ENCODE measurements around the gene TIGD3.

The TIGD3 gene

GRCh38 chr11:65321828-65322485 lies 32.6 kb upstream of the TIGD3 start:
- CTCF ChIA-PET = interaction anchor here (13.7 to 34.5 kb wide), 2 partner anchors 7 to 38 kb away, joined by 359 to 1993 read pairs; partner anchors contain the start of genes DPF2 and POLA2

DNA sequence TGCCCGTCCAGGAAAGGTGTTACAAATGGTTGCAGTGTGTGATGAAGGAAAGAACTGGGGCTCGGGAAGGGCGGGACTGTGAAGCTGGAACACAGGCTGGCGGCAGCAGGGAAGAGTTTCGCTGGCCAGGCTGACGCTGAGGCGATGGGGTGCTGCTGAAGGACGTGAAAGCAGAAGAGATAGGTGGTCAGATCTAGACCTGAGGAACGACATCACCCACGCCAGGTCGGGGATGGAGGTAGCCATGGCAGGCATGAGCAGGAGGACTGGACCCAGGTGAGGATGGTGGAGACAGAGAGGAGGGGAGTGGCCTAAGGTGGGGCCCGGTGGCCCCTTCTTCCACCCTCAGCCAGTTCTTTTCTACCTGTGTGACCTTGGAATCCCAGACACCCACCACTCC lies 30.7 kb upstream of the TIGD3 start:
- CTCF ChIA-PET = interaction anchor here (12.0 to 34.5 kb wide), 3 partner anchors 6 to 40 kb away, joined by 359 to 1993 read pairs (median 359); partner anchors contain the start of genes CDC42EP2, DPF2 and POLA2
- no peak overlapping the region for H3K4me3 ChIP-seq (ENCODE audit: low read depth, low read length)
- POLR2A ChIA-PET = interaction anchor here (1.0 kb wide), 1 partner anchor 10 kb away, joined by 4 read pairs; the partner anchor contains the start of gene DPF2
- no peak for TF ChIP-seq CTCF (IDR thresholded peaks at IDR 0.05; ENCODE audit: insufficient read depth, low read length, missing control alignments)
- DNase-seq (ENCODE audit: low read depth, low spot score) = no peak

More at GRCh38 chr11:65321828-65322485, 32.6 kb upstream of the TIGD3 start:
- DNase-seq (ENCODE audit: low read depth, low spot score) = no peak
- H3K4me3 ChIP-seq (ENCODE audit: low read depth, low read length) = no peak overlapping the region
- POLR2A ChIA-PET = no interaction called here
- TF ChIP-seq CTCF (IDR thresholded peaks at IDR 0.05; ENCODE audit: insufficient read depth, low read length, missing control alignments) = no peak

DNA sequence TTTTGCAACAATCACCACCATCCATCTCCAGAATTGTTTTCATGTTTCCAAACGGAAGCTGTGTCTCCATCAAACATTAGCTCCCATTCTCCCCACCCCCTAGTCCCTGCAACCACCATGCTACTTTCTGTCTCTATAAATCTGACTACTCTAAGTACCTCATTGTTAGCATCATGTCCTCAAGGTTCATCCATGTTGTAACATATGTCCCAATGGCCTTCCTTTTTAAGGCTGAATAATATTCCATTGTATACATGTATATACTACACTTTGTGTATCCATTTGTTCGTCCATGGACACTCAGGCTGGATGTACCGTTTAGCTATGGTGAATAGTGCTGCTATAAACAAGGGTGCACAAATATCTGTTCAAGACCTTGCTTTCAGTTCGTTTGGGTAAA lies 29.1 kb upstream of the TIGD3 start:
- no peak overlapping the region for H3K4me3 ChIP-seq (ENCODE audit: low read depth, low read length)
- no peak for DNase-seq (ENCODE audit: low read depth, low spot score)
- ChIA-PET POLR2A (interaction anchor here (1.4 kb wide), 1 partner anchor 9 kb away, joined by 4 read pairs; no protein-coding TSS in a partner anchor), CTCF (interaction anchor here (0.6 to 34.5 kb wide), 3 partner anchors 9 to 77 kb away, joined by 4 to 1993 read pairs (median 359); partner anchors contain the start of genes CDC42EP2 and POLA2)
- TF ChIP-seq CTCF (IDR thresholded peaks at IDR 0.05; ENCODE audit: insufficient read depth, low read length, missing control alignments) = no peak

- no peak overlapping the region for H3K4me3 ChIP-seq (ENCODE audit: low read depth, low read length)
- TF ChIP-seq CTCF (IDR thresholded peaks at IDR 0.05; ENCODE audit: insufficient read depth, low read length, missing control alignments) = no peak
- POLR2A ChIA-PET = no interaction called here
- CTCF ChIA-PET = interaction anchor here (12.0 to 34.5 kb wide), 2 partner anchors 10 to 43 kb away, joined by 359 to 1993 read pairs; partner anchors contain the start of genes CDC42EP2 and POLA2
- DNase-seq (ENCODE audit: low read depth, low spot score) = no peak
Observed at GRCh38 chr11:65327021-65327420, 27.5 kb upstream of the TIGD3 start.

DNA sequence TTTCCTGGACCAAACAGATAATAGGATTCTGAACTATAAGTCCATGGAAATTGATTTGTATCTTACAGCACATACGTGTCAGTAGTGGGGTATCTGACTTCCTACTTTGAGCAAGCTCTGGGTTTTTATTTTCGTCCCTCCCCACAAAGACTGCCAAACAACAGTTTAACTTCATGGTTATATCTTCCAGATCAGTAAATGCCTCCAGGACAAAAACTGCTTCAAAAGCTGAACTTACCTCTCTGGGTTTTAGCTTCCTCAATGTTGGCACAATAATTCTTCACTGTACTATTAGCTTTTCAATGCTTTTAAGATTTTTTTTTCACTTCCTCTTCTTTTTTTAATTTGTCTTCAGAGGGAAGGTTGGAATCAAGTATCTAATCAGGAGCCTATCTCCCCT lies 25.1 kb upstream of the TIGD3 start:
- POLR2A ChIA-PET = interaction anchor here (0.6 to 1.9 kb wide), 7 partner anchors 13 to 94 kb away, joined by 3 to 11 read pairs (median 4); partner anchors contain the start of gene NEAT1
- no peak for DNase-seq (ENCODE audit: low read depth, low spot score)
- CTCF ChIA-PET = interaction anchor here (0.6 to 34.5 kb wide), 31 partner anchors 12 to 636 kb away, joined by 3 to 1993 read pairs (median 5); partner anchors contain the start of genes CAPN1, CDC42EP2, FRMD8 and POLA2
- TF ChIP-seq CTCF (IDR thresholded peaks at IDR 0.05; ENCODE audit: insufficient read depth, low read length, missing control alignments) = no peak
- H3K4me3 ChIP-seq (ENCODE audit: low read depth, low read length) = no peak overlapping the region

- peak; percentile 61 for DNase-seq (ENCODE audit: low read depth, low spot score)
- ChIA-PET CTCF (interaction anchor here (0.6 to 34.5 kb wide), 32 partner anchors 11 to 404 kb away, joined by 3 to 1993 read pairs (median 5); partner anchors contain the start of genes CAPN1, CDC42EP2, FRMD8 and POLA2), POLR2A (interaction anchor here (0.6 to 1.9 kb wide), 7 partner anchors 13 to 93 kb away, joined by 3 to 11 read pairs (median 4); partner anchors contain the start of gene NEAT1)
- TF ChIP-seq CTCF (IDR thresholded peaks at IDR 0.05; ENCODE audit: insufficient read depth, low read length, missing control alignments) = peak; percentile 66
- no peak overlapping the region for H3K4me3 ChIP-seq (ENCODE audit: low read depth, low read length)
Observed at GRCh38 chr11:65329944-65330403, 24.6 kb upstream of the TIGD3 start.

Data from AG04449 (cell line).